OCI-LY3 (cell line): ENCODE results near the gene ZNF521.

ENCODE experiments used
- CTCF ChIP-seq: fragments of 200-600, 300-600 bp; sonication (generic); IDR thresholded peaks from 2 replicates; pipeline ENCODE4 v1.5.1; 2014; ENCODE audit warnings: antibody characterized with exemption, low read length, low read depth
- EZH2phosphoT487 ChIP-seq: fragments of 200-600 bp; shearing (Covaris generic); IDR thresholded peaks from 2 replicates; pipeline ENCODE4 v1.6.1; 2018; ENCODE audit warnings: antibody characterized with exemption, mixed run types, low read depth

DNA sequence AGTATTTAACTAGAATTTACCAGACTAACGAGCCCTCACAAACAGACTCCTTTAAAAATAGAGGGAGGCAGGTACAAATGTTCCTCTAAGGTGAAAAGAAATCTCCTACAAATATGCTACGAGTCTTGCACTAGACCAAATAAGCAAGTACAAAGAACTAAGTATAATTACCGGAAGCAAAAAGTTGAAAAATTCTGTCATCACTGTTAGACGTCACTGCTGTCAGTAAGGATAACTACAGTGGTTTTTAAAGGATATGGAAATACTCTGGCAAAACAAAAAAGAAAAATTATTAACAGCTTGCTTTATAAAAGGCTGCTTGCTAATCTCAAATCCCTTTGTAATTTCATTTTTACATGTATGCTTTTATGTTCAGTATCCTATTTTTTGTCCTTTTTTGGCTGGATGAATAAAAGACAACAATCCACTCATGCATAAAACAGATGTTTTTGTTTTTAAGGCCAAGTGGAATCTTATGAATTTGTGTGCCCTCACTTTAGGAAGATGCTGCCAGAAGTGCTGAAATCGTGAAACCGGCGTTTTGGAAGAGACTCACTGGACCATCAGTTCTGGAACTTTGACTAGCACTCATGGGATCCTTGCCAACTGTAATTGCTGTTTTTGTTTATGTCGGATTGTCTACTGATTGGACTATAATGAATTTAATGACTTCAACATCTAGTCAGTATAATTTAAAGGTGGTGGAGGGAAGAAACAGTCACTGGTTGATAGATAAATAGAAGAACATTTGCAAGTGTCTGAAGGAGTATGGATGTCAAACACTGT, 6.7 kb downstream of the ZNF521 start:
- no peak for TF ChIP-seq CTCF
- no peak for TF ChIP-seq EZH2phosphoT487
